ENCODE data around the gene ACVR2B. TPM values are rescaled to one million over a fixed set of nuclear protein-coding genes. Genes with fewer than 3 reads are reported as not detected.

Gene ACVR2B
- total RNA-seq, 2 donors from 2014 or later = 6.6 to 6.7 TPM

GRCh38 chr3:38469852-38470251 is 16.2 kb downstream of the ACVR2B start:
- Mint-ChIP-seq H3K4me3 (no peak overlapping the region), H3K36me3 (ENCODE audit: low read depth) (peaks cover 2% of the 10 kb centered on the region), H3K4me1 (peaks cover 15% of the 10 kb centered on the region), H3K27ac (no peak overlapping the region), H3K27me3 (no peaks in the 10 kb centered on the region)
- no peak for DNase-seq
- no peaks in the 10 kb centered on the region for H3K9me3 ChIP-seq (ENCODE audit: control insufficient read depth, low read length, poor library complexity, severe bottlenecking)
- no peak for ATAC-seq

DNA sequence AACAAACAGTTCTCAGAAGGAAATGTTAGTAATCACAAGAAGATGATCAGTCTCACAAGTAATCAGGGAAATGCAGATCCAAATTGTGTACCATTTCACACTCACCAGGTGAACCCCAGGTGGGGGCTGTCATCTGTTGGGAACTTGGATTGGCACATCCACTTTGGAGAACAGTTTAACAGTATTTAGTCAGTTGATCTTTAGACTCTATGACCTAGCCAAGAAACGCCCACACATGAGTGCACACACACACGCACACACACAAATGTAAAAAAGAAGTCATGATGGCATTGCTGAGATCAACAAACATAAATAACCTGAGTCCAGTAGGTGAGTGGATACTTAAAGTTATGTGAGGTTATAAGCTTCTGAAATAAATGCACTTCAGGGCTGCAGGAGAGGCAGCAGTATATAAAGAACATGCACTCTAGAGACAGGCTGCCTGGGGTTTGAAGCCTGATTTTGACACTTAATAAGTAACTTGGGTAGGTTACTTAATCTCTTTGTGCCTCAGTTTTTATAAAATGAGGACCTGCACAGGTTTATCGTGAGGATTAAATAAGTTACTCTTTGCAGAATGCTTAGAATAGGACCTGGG is 17.7 kb downstream of the ACVR2B start:
- no peak overlapping the region for H3K27ac Mint-ChIP-seq
- ATAC-seq (no peak), DNase-seq (no peak)
- H3K9me3 ChIP-seq (ENCODE audit: control insufficient read depth, low read length, poor library complexity, severe bottlenecking) = no peaks in the 10 kb centered on the region
- no peaks in the 10 kb centered on the region for H3K27me3 Mint-ChIP-seq
- peaks cover 19% of the 10 kb centered on the region for H3K4me1 Mint-ChIP-seq
- H3K36me3 Mint-ChIP-seq (ENCODE audit: low read depth) = peaks cover 2% of the 10 kb centered on the region
- H3K4me3 Mint-ChIP-seq = no peak overlapping the region

GRCh38 chr3:38472342-38472741 is 18.7 kb downstream of the ACVR2B start:
- Mint-ChIP-seq H3K4me1 (peaks cover 19% of the 10 kb centered on the region), H3K36me3 (ENCODE audit: low read depth) (peaks cover 2% of the 10 kb centered on the region), H3K4me3 (no peak overlapping the region), H3K27ac (no peak overlapping the region), H3K27me3 (no peaks in the 10 kb centered on the region)
- no peak for ATAC-seq
- no peaks in the 10 kb centered on the region for H3K9me3 ChIP-seq (ENCODE audit: control insufficient read depth, low read length, poor library complexity, severe bottlenecking)
- DNase-seq = no peak

DNA sequence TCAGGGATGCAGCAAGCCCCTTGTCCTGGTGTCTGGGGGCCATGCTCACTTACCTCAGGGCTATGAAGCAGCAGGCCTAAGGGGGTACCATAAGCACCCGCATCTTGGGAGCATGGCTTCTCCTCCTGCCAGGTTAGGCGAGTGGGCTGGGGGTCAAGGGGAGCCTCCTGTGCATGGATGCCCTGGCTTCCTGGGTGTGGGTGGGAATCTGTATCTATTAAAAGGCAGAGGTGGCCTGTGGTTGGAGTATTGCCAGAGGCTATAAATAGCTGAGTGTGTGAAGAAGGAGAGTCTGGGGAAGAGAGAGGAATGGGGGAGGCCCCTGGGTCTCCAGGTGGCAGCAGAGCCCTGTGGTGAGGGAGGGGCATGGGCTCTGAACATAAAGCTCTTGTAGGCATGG is 19.5 kb downstream of the ACVR2B start:
- H3K9me3 ChIP-seq (ENCODE audit: control insufficient read depth, low read length, poor library complexity, severe bottlenecking) = no peaks in the 10 kb centered on the region
- Mint-ChIP-seq H3K27ac (peak overlapping the region; percentile 49), H3K4me3 (no peak overlapping the region), H3K4me1 (peaks cover 19% of the 10 kb centered on the region), H3K36me3 (ENCODE audit: low read depth) (peaks cover 2% of the 10 kb centered on the region), H3K27me3 (no peaks in the 10 kb centered on the region)
- ATAC-seq = no peak
- no peak for DNase-seq

DNA sequence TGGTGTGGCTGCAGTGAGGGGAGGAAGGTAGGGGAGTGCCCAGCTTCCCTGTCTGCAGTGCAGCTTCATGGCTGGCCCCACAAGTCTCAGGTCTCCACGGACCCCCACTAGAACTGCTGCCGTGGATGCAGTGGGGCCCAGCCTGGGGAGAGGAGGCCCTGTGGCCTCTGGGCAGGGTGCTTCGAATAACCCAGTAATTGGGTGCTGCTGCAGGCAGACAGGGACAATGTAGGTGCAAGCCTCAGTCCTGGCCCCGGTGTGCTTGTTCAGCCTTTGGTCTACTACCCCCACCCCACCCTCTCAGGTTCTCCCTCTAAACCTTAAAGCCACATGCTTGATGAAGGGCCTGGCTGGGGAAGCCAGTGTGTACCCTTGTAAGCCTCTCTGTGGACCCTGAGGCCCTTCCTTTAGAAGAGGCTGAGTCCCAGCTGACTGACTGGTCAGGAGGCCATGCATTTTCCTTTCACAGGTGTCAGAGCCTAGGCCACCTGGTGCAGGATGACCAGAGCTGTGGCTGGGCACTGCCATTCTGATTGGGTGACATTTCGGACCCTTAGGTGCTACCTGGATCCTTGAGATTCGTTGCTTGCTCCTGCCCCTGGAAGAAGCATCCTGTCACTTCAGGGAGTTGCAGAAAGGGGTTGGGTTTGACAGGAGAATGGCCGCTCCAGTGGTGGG is 21.4 kb downstream of the ACVR2B start:
- no peak for ATAC-seq
- no peaks in the 10 kb centered on the region for H3K27me3 Mint-ChIP-seq

DNA sequence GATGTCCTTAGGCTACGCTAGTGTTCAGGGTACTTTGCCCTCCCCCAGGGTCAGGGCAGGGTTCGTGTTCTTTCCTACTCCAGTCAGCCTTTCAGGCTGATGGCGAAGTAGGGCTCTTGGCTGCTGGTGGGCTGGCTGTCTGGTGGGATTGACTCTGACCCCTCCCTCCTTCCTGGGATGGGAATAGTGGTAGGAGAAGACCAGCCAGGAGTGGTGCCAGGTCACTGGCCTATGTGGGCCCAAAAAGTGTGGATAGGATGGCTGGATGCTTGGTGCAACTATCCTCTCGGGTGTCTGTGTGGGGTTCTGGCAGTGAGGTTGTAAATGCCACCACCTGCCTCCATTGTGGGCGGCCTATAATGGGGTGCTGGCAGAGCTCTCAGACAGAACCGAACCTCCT is 22.0 kb downstream of the ACVR2B start:
- DNase-seq (no peak), ATAC-seq (no peak)
- Mint-ChIP-seq H3K36me3 (ENCODE audit: low read depth) (no peaks in the 10 kb centered on the region), H3K27me3 (no peaks in the 10 kb centered on the region), H3K27ac (peak overlapping the region; percentile 62), H3K4me1 (peaks cover 21% of the 10 kb centered on the region), H3K4me3 (no peak overlapping the region)
- no peaks in the 10 kb centered on the region for H3K9me3 ChIP-seq (ENCODE audit: control insufficient read depth, low read length, poor library complexity, severe bottlenecking)

More for the DNA sequence above, 21.4 kb downstream of the ACVR2B start:
- DNase-seq = no peak
- no peak overlapping the region for H3K4me3 Mint-ChIP-seq
- H3K4me1 Mint-ChIP-seq = peaks cover 21% of the 10 kb centered on the region
- no peaks in the 10 kb centered on the region for H3K9me3 ChIP-seq (ENCODE audit: control insufficient read depth, low read length, poor library complexity, severe bottlenecking)
- peak overlapping the region; percentile 62 for H3K27ac Mint-ChIP-seq
- H3K36me3 Mint-ChIP-seq (ENCODE audit: low read depth) = no peaks in the 10 kb centered on the region

DNA sequence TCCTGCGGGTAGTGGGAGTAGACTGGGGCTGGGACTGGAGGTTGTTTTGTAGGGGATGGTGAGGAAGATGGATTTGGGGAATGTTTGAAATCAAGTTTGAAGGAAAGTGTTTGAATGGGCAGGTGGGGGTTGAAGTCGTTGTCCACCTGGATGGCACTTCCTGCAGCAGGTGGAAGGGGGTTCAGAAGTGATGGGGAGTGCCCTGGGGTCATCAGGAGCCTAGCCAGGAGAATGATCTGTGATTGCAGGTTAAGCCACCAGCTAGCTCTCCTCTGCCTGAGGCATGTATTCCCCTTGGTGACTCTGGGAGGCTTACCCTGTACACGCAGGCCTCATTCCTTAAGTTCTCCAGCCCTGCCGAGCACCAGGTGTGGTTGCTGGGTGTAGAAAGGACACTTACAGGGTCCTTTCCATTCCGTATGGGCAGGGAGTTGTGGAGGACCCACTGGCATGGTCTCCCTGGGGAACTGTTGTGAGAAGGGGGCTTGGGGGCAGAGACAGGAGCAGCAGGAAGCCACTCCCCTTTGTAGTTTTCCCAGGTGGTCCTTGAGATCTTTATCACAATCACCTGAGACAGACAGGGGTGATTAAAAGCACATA is 22.6 kb downstream of the ACVR2B start:
- Mint-ChIP-seq H3K27me3 (no peaks in the 10 kb centered on the region), H3K4me1 (peaks cover 21% of the 10 kb centered on the region)

GRCh38 chr3:38477057-38477820 is 23.5 kb downstream of the ACVR2B start:
- no peaks in the 10 kb centered on the region for H3K36me3 Mint-ChIP-seq (ENCODE audit: low read depth)
- H3K4me3 Mint-ChIP-seq = no peak overlapping the region
- no peaks in the 10 kb centered on the region for H3K9me3 ChIP-seq (ENCODE audit: control insufficient read depth, low read length, poor library complexity, severe bottlenecking)
- ATAC-seq (no peak), DNase-seq (no peak)
- H3K27me3 Mint-ChIP-seq = no peaks in the 10 kb centered on the region
- H3K27ac Mint-ChIP-seq = no peak overlapping the region
- H3K4me1 Mint-ChIP-seq = peaks cover 21% of the 10 kb centered on the region

More for the DNA sequence above, 22.6 kb downstream of the ACVR2B start:
- H3K27ac Mint-ChIP-seq = peak overlapping the region; percentile 62
- DNase-seq = no peak
- H3K9me3 ChIP-seq (ENCODE audit: control insufficient read depth, low read length, poor library complexity, severe bottlenecking) = no peaks in the 10 kb centered on the region
- no peak for ATAC-seq
- no peak overlapping the region for H3K4me3 Mint-ChIP-seq
- no peaks in the 10 kb centered on the region for H3K36me3 Mint-ChIP-seq (ENCODE audit: low read depth)

GRCh38 chr3:38477839-38478450 is 24.3 kb downstream of the ACVR2B start:
- H3K27ac Mint-ChIP-seq = peak overlapping the region; percentile 27
- H3K27me3 Mint-ChIP-seq = no peaks in the 10 kb centered on the region
- H3K36me3 Mint-ChIP-seq (ENCODE audit: low read depth) = no peaks in the 10 kb centered on the region
- H3K4me3 Mint-ChIP-seq = no peak overlapping the region
- no peaks in the 10 kb centered on the region for H3K9me3 ChIP-seq (ENCODE audit: control insufficient read depth, low read length, poor library complexity, severe bottlenecking)
- DNase-seq (no peak), ATAC-seq (no peak)
- H3K4me1 Mint-ChIP-seq = peaks cover 15% of the 10 kb centered on the region

- Mint-ChIP-seq H3K27ac (peak overlapping the region; percentile 27), H3K36me3 (ENCODE audit: low read depth) (peaks cover 3% of the 10 kb centered on the region)
- no peaks in the 10 kb centered on the region for H3K9me3 ChIP-seq (ENCODE audit: control insufficient read depth, low read length, poor library complexity, severe bottlenecking)
Measured at GRCh38 chr3:38478901-38479300, 25.2 kb downstream of the ACVR2B start.

GRCh38 chr3:38479431-38480092 is 25.9 kb downstream of the ACVR2B start:
- DNase-seq (peak in 1 of 3 donors; percentile 26), ATAC-seq (peak; percentile 75)
- Mint-ChIP-seq H3K4me3 (no peak overlapping the region), H3K27me3 (no peaks in the 10 kb centered on the region), H3K36me3 (ENCODE audit: low read depth) (peaks cover 3% of the 10 kb centered on the region), H3K4me1 (peaks cover 9% of the 10 kb centered on the region), H3K27ac (no peak overlapping the region)
- H3K9me3 ChIP-seq (ENCODE audit: control insufficient read depth, low read length, poor library complexity, severe bottlenecking) = no peaks in the 10 kb centered on the region

More at GRCh38 chr3:38478901-38479300, 25.2 kb downstream of the ACVR2B start:
- no peak overlapping the region for H3K4me3 Mint-ChIP-seq
- DNase-seq (no peak), ATAC-seq (no peak)
- no peaks in the 10 kb centered on the region for H3K27me3 Mint-ChIP-seq
- peaks cover 11% of the 10 kb centered on the region for H3K4me1 Mint-ChIP-seq

DNA sequence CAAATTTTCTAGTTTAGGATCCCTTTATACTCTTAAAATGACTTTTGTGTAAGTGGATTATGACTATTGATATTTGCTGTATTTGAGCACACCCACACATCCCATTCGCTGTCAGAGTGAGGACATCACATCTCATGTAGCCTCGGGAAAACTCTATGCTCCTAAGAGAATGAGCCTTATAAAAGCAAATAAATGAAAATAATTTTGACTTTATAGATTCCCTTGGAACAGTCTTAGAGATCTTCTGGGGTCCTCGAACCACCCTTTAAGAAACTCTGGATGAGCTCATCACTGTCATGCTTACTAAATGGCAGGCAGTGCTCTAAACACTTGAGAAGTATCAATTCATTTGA is 26.4 kb downstream of the ACVR2B start:
- DNase-seq = no peak
- H3K27me3 Mint-ChIP-seq = no peaks in the 10 kb centered on the region
- ATAC-seq = no peak
- H3K4me1 Mint-ChIP-seq = peaks cover 11% of the 10 kb centered on the region
- H3K36me3 Mint-ChIP-seq (ENCODE audit: low read depth) = peaks cover 3% of the 10 kb centered on the region
- H3K9me3 ChIP-seq (ENCODE audit: control insufficient read depth, low read length, poor library complexity, severe bottlenecking) = no peaks in the 10 kb centered on the region
- H3K27ac Mint-ChIP-seq = no peak overlapping the region
- no peak overlapping the region for H3K4me3 Mint-ChIP-seq
